ENCODE data around the gene APOL3. TPM values are rescaled to one million over a fixed set of nuclear protein-coding genes. Genes with fewer than 3 reads are reported as not detected.
"Not testable (repeated sequence)": the region's sequence is repeated elsewhere in the genome, so short reads cannot be mapped to it uniquely, and the experiment has no call there.

The APOL3 gene
- total RNA-seq, 1 experiment from 2014 or later: 3.2 TPM

GRCh38 chr22:36135306-36135980 lies 25.1 kb downstream of the APOL3 start:
- no peak for DNase-seq (ENCODE audit: low read depth)

GRCh38 chr22:36134182-36134581 lies 26.4 kb downstream of the APOL3 start:
- DNase-seq (ENCODE audit: low read depth): no peak

- DNase-seq (ENCODE audit: low read depth): no peak
Observed at GRCh38 chr22:36131907-36132306, 28.6 kb downstream of the APOL3 start.

GRCh38 chr22:36129486-36130388 lies 30.8 kb downstream of the APOL3 start:
- DNase-seq (ENCODE audit: low read depth): no peak

GRCh38 chr22:36129071-36129470 lies 31.5 kb downstream of the APOL3 start:
- no peak for DNase-seq (ENCODE audit: low read depth)

GRCh38 chr22:36125994-36126531 lies 34.5 kb downstream of the APOL3 start:
- DNase-seq (ENCODE audit: low read depth): no peak

- no peak for DNase-seq (ENCODE audit: low read depth)
Observed at GRCh38 chr22:36125434-36125833, 35.1 kb downstream of the APOL3 start.

GRCh38 chr22:36124666-36125065 lies 35.9 kb downstream of the APOL3 start:
- DNase-seq (ENCODE audit: low read depth): no peak

GRCh38 chr22:36123673-36124630 lies 36.6 kb downstream of the APOL3 start:
- DNase-seq (ENCODE audit: low read depth): peak; percentile 91

- DNase-seq (ENCODE audit: low read depth): not testable (repeated sequence)
Observed at GRCh38 chr22:36120621-36121351, 39.8 kb downstream of the APOL3 start.

GRCh38 chr22:36117053-36117554 lies 43.5 kb downstream of the APOL3 start:
- no peak for DNase-seq (ENCODE audit: low read depth)

GRCh38 chr22:36116127-36116526 lies 44.4 kb downstream of the APOL3 start:
- DNase-seq (ENCODE audit: low read depth): no peak

GRCh38 chr22:36113121-36113520 lies 47.4 kb downstream of the APOL3 start:
- DNase-seq (ENCODE audit: low read depth): no peak

- no peak for DNase-seq (ENCODE audit: low read depth)
Observed at GRCh38 chr22:36111316-36111715, 49.2 kb downstream of the APOL3 start.

- no peak for DNase-seq (ENCODE audit: low read depth)
Observed at GRCh38 chr22:36110306-36110881, 50.2 kb downstream of the APOL3 start.

- DNase-seq (ENCODE audit: low read depth): no peak
Observed at GRCh38 chr22:36107436-36107835, 53.1 kb downstream of the APOL3 start.

- DNase-seq (ENCODE audit: low read depth): no peak
Observed at GRCh38 chr22:36106910-36107309, 53.6 kb downstream of the APOL3 start.

- DNase-seq (ENCODE audit: low read depth): peak; percentile 33
Observed at GRCh38 chr22:36104988-36105387, 55.6 kb downstream of the APOL3 start.

GRCh38 chr22:36104435-36104834 lies 56.1 kb downstream of the APOL3 start:
- no peak for DNase-seq (ENCODE audit: low read depth)

GRCh38 chr22:36103891-36104290 lies 56.7 kb downstream of the APOL3 start:
- DNase-seq (ENCODE audit: low read depth): no peak

All from LHCN-M2 (cell line).